GM12878 (cell line): Measurements from ENCODE around the gene B3GAT1. TPM values are rescaled to one million over a fixed set of nuclear protein-coding genes. Genes with fewer than 3 reads are reported as not detected.

ENCODE experiments used
- ATAC-seq: fragments of 200-7000 bp; cut with Tn5 transposase; 3 replicates; pipeline ENCODE4 v1.9.1; 2020; ENCODE audit warnings: mild to moderate bottlenecking, moderate library complexity
- BruUV-seq: library from RNA; stranded (reverse); fragments of 400-500 nt; replicated peaks from 2 replicates; lab custom pipeline; 2021; lab: Mats Ljungman, UMichigan
- CTCF ChIA-PET: fragments of 300-600 bp; sonication (Branson Sonifier 250); formaldehyde crosslinking; extraction: SDS; loops from one replicate; lab custom pipeline; 2021; ENCODE audit warnings: inconsistent platforms; lab: Yijun Ruan, JAX
- POLR2A ChIA-PET: fragments of 350-600 bp; formaldehyde crosslinking; extraction: SDS; loops from one replicate; lab custom pipeline; 2021; ENCODE audit warnings: inconsistent platforms; lab: Charles Lee
- RAD21 ChIA-PET: fragments of 300-600 bp; sonication (Branson Sonifier 250); formaldehyde crosslinking; loops from one replicate; lab custom pipeline; 2023; ENCODE audit warnings: antibody characterized with exemption; ENCODE audit not compliant: unreplicated experiment; lab: Charles Lee
- SMC1A ChIA-PET: fragments of 300-600 bp; sonication (Branson Sonifier 250); formaldehyde crosslinking; loops from one replicate; lab custom pipeline; 2023; ENCODE audit not compliant: unreplicated experiment, uncharacterized antibody; lab: Charles Lee
- DNase-seq: peaks from one replicate; pipeline ENCODE4 v3.0.0-alpha.2; 2011; ENCODE audit warnings: low read depth, low spot score
- FAIRE-seq: peaks from 3 replicates; lab custom pipeline; 2011; peaks lifted over from hg19 to GRCh38; lab: Jason Lieb, UNC
- H2AFZ ChIP-seq: 2 replicates; pipeline ENCODE4 v1.6.0; 2011; ENCODE audit warnings: low read depth, low read length, control low read depth; ENCODE audit not compliant: control insufficient read depth
- H3K27ac ChIP-seq: 2 replicates; pipeline ENCODE4 v1.5.1; 2011; ENCODE audit warnings: control low read depth; ENCODE audit not compliant: control insufficient read depth, insufficient read depth
- H3K27me3 ChIP-seq, 2 experiments: replicated peaks in 1 of 2; 2 replicates each; pipeline versions ENCODE4 v1.6.0 to v1.6.1; 2011; ENCODE audit warnings: low read length in 1 of 2; ENCODE audit not compliant: control insufficient read depth in 2 of 2, insufficient read depth in 2 of 2
- H3K36me3 ChIP-seq, 2 experiments: 2 replicates each; pipeline ENCODE4 v1.5.1; 2011; ENCODE audit warnings: low read length in 1 of 2; ENCODE audit not compliant: control insufficient read depth in 2 of 2, insufficient read depth in 2 of 2
- H3K4me1 ChIP-seq: 2 replicates; pipeline ENCODE4 v1.6.1; 2011; ENCODE audit warnings: mild to moderate bottlenecking, low read length, moderate library complexity, mixed read lengths; ENCODE audit not compliant: control insufficient read depth, insufficient read depth
- H3K4me2 ChIP-seq: 2 replicates; pipeline ENCODE4 v1.6.0; 2011; ENCODE audit warnings: control low read depth; ENCODE audit not compliant: control insufficient read depth, insufficient read depth
- H3K4me3 ChIP-seq: fragments of 200-600 bp; sonication (generic); 2 replicates; pipeline ENCODE4 v1.5.1; 2016
- H3K79me2 ChIP-seq: 2 replicates; pipeline ENCODE4 v1.6.0; 2011; ENCODE audit warnings: low read length; ENCODE audit not compliant: control insufficient read depth, insufficient read depth
- H3K9ac ChIP-seq: 2 replicates; pipeline ENCODE4 v1.8.0; 2011; ENCODE audit warnings: low read length, control low read depth, mixed read lengths; ENCODE audit not compliant: control insufficient read depth, insufficient read depth
- H3K9me3 ChIP-seq: replicated peaks from 3 replicates; pipeline ENCODE4 v1.5.1; 2011; ENCODE audit warnings: mild to moderate bottlenecking, low read length; ENCODE audit not compliant: control insufficient read depth, insufficient read depth
- H4K20me1 ChIP-seq: 2 replicates; pipeline ENCODE4 v1.6.0; 2011; ENCODE audit not compliant: control insufficient read depth, insufficient read depth
- CHD2 ChIP-seq: IDR thresholded peaks from 2 replicates; pipeline ENCODE4 v1.6.1; 2011; ENCODE audit warnings: low read depth, low read length, improper control_type of control experiment, borderline replicate concordance
- CHD4 ChIP-seq: fragments of 200-600 bp; sonication (generic); IDR thresholded peaks from 2 replicates; pipeline ENCODE4 v1.6.1; 2016; ENCODE audit warnings: mild to moderate bottlenecking
- CREB1 ChIP-seq: IDR thresholded peaks from 2 replicates; pipeline ENCODE4 v1.6.1; 2012; ENCODE audit warnings: low read depth, mild to moderate bottlenecking, inconsistent platforms
- CREM ChIP-seq: IDR thresholded peaks from 2 replicates; pipeline ENCODE4 v1.6.1; 2014; ENCODE audit warnings: antibody characterized with exemption, low read depth
- GABPA ChIP-seq: IDR thresholded peaks from 2 replicates; pipeline ENCODE4 v1.6.1; 2014; ENCODE audit warnings: antibody characterized with exemption, low read depth, mild to moderate bottlenecking, inconsistent platforms
- GATAD2B ChIP-seq: fragments of 450-650 bp; conservative IDR thresholded peaks from 2 replicates; pipeline ENCODE4 v1.6.1; 2017; ENCODE audit warnings: low read depth, mild to moderate bottlenecking, moderate library complexity
- MEF2B ChIP-seq: fragments of 450-650 bp; IDR thresholded peaks from 2 replicates; pipeline ENCODE4 v1.6.1; 2018; ENCODE audit warnings: mild to moderate bottlenecking, moderate library complexity; ENCODE audit not compliant: partially characterized antibody, poor library complexity, severe bottlenecking
- NBN ChIP-seq: fragments of 450-650 bp; IDR thresholded peaks from 2 replicates; pipeline ENCODE4 v1.6.1; 2016
- POLR2AphosphoS5 ChIP-seq: IDR thresholded peaks from 2 replicates; pipeline ENCODE4 v1.6.1; 2011; ENCODE audit warnings: mild to moderate bottlenecking, low read length, inconsistent platforms
- RELA ChIP-seq: fragments of 450-650 bp; IDR thresholded peaks from 2 replicates; pipeline ENCODE4 v1.8.0; 2014; ENCODE audit warnings: borderline replicate concordance; ENCODE audit not compliant: partially characterized antibody
- SMC3 ChIP-seq: IDR thresholded peaks from 2 replicates; pipeline ENCODE4 v1.6.1; 2011; ENCODE audit warnings: low read length, improper control_type of control experiment, borderline replicate concordance
- STAT1 ChIP-seq: fragments of 450-650 bp; conservative IDR thresholded peaks from 2 replicates; pipeline ENCODE4 v1.6.1; 2014; ENCODE audit warnings: antibody characterized with exemption, mild to moderate bottlenecking
- WRNIP1 ChIP-seq: IDR thresholded peaks from 2 replicates; pipeline ENCODE4 v1.6.1; 2011; ENCODE audit warnings: low read depth, low read length, improper control_type of control experiment, borderline replicate concordance
- WGBS: methylation state at CpG from one replicate; pipeline ENCODE4 v1.1.6; 2016; ENCODE audit warnings: low lambda C conversion rate; ENCODE audit not compliant: insufficient replicate concordance, insufficient coverage; ENCODE audit errors: missing lambda C conversion rate; 5-methylcytosine and 5-hydroxymethylcytosine counted together
- in situ Hi-C: fragments of 300-500 bp; cut with MboI; formaldehyde crosslinking; loops from 9 replicates; pipeline ENCODE4 v1.14.3; 2018; ENCODE audit warnings: mixed read lengths
- intact Hi-C: fragments of 100-400 bp; cut with micrococcal nuclease; formaldehyde crosslinking; loops from one replicate; pipeline ENCODE4 v1.14.2; 2022; ENCODE audit not compliant: unreplicated experiment
- polyA plus RNA-seq, 11 experiments: library from polyadenylated mRNA; depleted of rRNA in 4 of 11; unstranded in 6 of 11; stranded (reverse) in 5 of 11; fragments of >200 nt; fragmentation: Nextera tagmentation in 4 of 11; fragmentation: Illumina TruSeq in 1 of 11; extraction: Ambion mirVana in 4 of 11; extraction: Trizol in 1 of 11; gene quantifications; 1 replicate in 1 of 11; 2 replicates in 10 of 11; pipeline versions ENCODE4 v1.2.1 to v1.2.3, GENCODE V29; 2011 to 2016; ENCODE audit warnings: inconsistent platforms in 2 of 11, missing spikeins in 2 of 11, low read depth in 1 of 11
- total RNA-seq, 4 experiments: library from RNA; depleted of rRNA in 3 of 4; stranded (reverse); fragments of >200 nt in 3 of 4; fragmentation: Illumina TruSeq in 1 of 4; extraction: Trizol in 1 of 4; gene quantifications; 2 replicates each; pipeline versions ENCODE4 v1.2.1 to v1.2.3, GENCODE V29; 2013 to 2021
- TF ChIP-seq, protein P1 (sequence below): IDR thresholded peaks from 2 replicates; pipeline ENCODE4 v1.6.1; 2011; ENCODE audit warnings: borderline replicate concordance, low read depth, mild to moderate bottlenecking, moderate library complexity, low read length; ENCODE audit not compliant: insufficient read depth, poor library complexity, severe bottlenecking
- TF ChIP-seq, protein P2 (sequence below): fragments of 150-350 bp; IDR thresholded peaks from 2 replicates; pipeline ENCODE4 v1.6.1; 2016; ENCODE audit warnings: low read depth, low read length
- TF ChIP-seq, protein P3 (sequence below): fragments of 450-650 bp; IDR thresholded peaks from 2 replicates; pipeline ENCODE4 v1.6.1; 2016; ENCODE audit warnings: mild to moderate bottlenecking

Gene B3GAT1
- total and polyA plus RNA-seq, 10 of the 15 experiments (the other 5 are each of a cell fraction or from before 2014, with no cell fraction given): 0.05 TPM; not detected in 9

DNA sequence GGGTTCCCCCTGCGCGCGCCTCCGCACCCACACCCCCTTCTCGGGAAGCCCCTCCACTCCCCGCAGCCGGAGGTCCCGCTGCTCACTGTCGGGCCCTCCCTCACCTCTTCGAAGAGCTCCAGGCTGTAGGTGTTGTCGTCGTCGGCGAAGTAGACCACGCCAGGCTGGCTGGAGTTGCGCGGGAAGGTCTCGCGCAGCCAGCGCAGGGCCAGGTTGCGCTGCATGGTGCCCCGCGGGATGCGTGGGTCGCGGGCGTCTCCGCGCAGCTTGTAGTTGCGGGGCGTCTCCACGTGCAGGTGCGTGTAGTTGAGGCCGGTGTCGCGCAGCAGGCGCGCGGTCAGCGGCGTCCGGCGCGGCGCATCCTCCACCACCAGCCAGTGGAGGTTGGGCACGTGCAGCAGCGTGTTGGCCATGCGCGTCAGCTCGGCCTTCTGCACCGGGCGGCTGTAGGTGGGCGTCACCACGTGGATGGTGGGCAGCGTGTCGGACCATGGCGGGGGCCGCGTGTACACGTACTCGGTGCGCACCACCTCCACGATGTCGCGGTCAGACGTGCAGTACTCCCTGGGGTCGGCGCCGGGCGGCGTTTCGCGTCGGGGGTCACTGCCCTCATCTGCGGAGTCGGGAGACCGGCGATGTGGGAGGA lies 28.3 kb downstream of the B3GAT1 start:
- ChIA-PET SMC1A (no interaction called here), POLR2A (no interaction called here), RAD21 (no interaction called here), CTCF (no interaction called here)
- Histone ChIP-seq H3K9me3 (no peaks in the 10 kb centered on the region), H3K27ac (no peak overlapping the region), H4K20me1 (no peaks in the 10 kb centered on the region), H2AFZ (no peak overlapping the region), H3K9ac (no peak overlapping the region), H3K4me3 (no peak overlapping the region), H3K4me1 (no peaks in the 10 kb centered on the region), H3K79me2 (no peaks in the 10 kb centered on the region), H3K4me2 (no peak overlapping the region), H3K27me3 (no peaks in the 10 kb centered on the region; a peak in 1 of 4 replicates), H3K36me3 (no peaks in the 10 kb centered on the region)
- WGBS: 84% methylated on average over 76 of the region's 78 CpGs
- BruUV-seq: no TSS peak
- TF ChIP-seq CHD4: no peak
- TF ChIP-seq, protein P1, sequence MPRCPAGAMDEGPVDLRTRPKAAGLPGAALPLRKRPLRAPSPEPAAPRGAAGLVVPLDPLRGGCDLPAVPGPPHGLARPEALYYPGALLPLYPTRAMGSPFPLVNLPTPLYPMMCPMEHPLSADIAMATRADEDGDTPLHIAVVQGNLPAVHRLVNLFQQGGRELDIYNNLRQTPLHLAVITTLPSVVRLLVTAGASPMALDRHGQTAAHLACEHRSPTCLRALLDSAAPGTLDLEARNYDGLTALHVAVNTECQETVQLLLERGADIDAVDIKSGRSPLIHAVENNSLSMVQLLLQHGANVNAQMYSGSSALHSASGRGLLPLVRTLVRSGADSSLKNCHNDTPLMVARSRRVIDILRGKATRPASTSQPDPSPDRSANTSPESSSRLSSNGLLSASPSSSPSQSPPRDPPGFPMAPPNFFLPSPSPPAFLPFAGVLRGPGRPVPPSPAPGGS: no peak
- no peak for TF ChIP-seq STAT1
- no peak for TF ChIP-seq CREM
- no peak for TF ChIP-seq GATAD2B
- no peak for TF ChIP-seq WRNIP1
- TF ChIP-seq GABPA: no peak
- TF ChIP-seq NBN: no peak
- no peak for TF ChIP-seq RELA
- no peak for TF ChIP-seq CREB1
- TF ChIP-seq, protein P2, sequence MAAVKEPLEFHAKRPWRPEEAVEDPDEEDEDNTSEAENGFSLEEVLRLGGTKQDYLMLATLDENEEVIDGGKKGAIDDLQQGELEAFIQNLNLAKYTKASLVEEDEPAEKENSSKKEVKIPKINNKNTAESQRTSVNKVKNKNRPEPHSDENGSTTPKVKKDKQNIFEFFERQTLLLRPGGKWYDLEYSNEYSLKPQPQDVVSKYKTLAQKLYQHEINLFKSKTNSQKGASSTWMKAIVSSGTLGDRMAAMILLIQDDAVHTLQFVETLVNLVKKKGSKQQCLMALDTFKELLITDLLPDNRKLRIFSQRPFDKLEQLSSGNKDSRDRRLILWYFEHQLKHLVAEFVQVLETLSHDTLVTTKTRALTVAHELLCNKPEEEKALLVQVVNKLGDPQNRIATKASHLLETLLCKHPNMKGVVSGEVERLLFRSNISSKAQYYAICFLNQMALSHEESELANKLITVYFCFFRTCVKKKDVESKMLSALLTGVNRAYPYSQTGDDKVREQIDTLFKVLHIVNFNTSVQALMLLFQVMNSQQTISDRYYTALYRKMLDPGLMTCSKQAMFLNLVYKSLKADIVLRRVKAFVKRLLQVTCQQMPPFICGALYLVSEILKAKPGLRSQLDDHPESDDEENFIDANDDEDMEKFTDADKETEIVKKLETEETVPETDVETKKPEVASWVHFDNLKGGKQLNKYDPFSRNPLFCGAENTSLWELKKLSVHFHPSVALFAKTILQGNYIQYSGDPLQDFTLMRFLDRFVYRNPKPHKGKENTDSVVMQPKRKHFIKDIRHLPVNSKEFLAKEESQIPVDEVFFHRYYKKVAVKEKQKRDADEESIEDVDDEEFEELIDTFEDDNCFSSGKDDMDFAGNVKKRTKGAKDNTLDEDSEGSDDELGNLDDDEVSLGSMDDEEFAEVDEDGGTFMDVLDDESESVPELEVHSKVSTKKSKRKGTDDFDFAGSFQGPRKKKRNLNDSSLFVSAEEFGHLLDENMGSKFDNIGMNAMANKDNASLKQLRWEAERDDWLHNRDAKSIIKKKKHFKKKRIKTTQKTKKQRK: no peak
- TF ChIP-seq POLR2AphosphoS5: no peak
- TF ChIP-seq MEF2B: no peak
- TF ChIP-seq, protein P3, sequence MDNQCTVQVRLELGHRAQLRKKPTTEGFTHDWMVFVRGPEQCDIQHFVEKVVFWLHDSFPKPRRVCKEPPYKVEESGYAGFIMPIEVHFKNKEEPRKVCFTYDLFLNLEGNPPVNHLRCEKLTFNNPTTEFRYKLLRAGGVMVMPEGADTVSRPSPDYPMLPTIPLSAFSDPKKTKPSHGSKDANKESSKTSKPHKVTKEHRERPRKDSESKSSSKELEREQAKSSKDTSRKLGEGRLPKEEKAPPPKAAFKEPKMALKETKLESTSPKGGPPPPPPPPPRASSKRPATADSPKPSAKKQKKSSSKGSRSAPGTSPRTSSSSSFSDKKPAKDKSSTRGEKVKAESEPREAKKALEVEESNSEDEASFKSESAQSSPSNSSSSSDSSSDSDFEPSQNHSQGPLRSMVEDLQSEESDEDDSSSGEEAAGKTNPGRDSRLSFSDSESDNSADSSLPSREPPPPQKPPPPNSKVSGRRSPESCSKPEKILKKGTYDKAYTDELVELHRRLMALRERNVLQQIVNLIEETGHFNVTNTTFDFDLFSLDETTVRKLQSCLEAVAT: no peak
- no peak for TF ChIP-seq CHD2
- no peak for TF ChIP-seq SMC3
- no peak for ATAC-seq
- intact Hi-C loops: no loop called here
- DNase-seq: no peak
- FAIRE-seq: no peak
- in situ Hi-C loops: no loop called here
